NCI-H2196 (cell line): ENCODE data around the gene LST1.
A peak's percentile ranks its signal among the peaks of the same experiment; 100 is the strongest.
"Not testable (repeated sequence)": the region's sequence is repeated elsewhere in the genome, so short reads cannot be mapped to it uniquely, and the experiment has no call there.

Experiments used
- DNase-seq: peaks from one replicate; lab custom pipeline; 2025; ENCODE audit not compliant: unreplicated experiment; lab: John Stamatoyannopoulos, UW

Gene LST1

DNA sequence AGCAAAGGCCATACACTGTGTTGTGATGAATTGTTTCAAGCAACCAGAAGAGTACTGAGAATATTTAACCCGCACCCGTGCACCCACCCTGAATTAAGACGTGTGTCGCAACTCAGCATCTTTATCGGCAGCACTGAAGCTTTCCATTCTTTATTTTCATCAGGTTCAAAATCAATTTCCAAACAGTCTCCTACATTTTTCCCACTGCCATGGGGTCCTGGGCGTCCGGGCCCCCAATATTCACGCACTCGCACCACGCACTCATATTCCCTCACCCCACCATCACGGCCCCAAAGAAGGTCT lies 5.7 kb upstream of the LST1 start:
- DNase-seq, result no peak

DNA sequence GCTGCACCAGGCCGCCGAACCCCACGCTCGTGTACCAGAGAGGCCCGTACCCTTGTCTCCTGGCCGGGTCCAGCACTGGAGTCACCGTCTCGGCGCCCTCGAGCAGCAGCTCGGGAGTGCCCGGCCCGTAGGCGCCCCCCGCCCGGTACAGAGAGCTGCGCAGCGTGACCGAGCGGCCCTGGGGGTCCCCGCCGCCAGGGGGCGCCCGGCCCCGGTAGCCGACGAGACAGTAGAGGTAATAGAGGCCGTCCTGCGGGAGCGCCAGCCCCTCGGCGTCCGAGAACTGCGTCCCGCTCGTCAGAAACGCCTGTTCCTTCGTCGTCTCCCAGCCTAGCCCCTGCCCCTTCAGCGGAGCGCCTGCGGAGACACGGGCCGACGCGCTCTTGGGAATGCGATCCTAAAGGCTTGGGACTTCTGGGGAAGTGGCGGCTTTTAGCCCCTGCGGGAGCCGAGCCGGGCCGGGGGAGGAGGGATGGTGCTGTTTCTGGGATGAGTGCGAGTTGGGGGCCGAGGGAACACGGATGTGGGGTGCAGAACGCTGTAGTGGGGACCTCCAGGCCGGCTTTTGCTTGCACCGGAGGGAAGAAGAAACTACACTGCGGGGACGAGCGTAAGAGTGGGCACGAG lies 5.2 kb upstream of the LST1 start:
- DNase-seq, result peak; percentile 82

DNA sequence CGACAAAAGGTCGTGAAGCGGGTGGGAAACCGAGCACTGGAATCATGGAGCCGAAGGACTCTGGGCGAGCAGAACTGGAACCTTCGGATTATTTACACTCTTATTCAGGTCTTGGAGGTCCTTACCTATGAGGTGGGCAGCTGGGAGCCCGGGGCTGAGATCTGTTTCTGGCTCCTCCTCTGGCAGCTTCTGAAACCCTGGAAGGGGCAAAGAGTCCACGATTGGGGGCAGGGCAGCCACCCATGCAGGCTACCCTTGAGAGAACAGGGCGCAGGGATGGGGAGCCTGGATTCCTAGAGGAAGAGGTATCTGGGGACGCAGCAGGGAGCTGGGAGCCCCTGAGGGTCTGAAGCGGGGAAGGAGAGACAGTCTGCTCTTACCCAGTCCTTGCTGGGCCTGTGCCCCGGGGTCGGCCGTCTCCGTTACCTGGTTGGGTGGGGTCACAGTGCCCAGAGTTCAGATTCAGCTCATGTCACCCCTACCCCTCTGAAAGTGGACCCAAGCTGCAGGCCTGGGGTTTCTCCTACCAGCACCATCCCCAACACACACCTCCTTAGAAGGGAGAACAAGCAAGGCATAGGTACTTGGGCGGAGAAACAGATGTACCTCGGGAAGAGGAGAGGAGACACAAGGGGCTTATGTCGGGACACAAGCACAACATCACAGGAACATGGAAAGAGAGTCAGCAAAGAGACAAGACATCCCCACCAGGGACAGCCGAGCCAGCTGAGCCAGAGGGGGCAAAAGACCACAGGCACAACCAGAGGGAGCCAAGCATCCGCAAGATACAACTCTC lies 4.4 kb upstream of the LST1 start:
- no peak for DNase-seq

DNA sequence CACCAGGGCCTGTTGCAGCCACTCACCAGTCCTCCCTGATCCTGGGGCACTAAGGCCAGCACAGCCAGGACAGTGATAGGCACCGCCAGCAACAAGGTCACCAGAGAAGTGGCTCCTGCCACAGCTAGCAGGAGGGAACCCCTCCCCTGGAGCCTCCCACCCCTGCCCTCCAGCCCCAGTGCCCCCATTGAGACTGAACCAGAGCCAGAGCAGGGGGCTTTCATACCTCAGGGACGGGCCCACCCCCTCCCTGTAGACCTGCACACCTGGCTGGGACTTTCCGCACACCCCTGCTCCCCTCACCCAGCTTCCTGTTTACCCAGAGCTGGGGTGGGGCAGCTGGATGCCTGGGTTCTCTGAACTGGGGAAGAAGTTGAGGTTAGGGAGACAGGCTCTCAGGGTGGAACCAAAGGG lies 3.8 kb upstream of the LST1 start, which contains the start of gene LTB:
Gene LTB, minus strand, starts transcription at position 195 of the 414 bp plus-strand sequence. Its CDS starts 7 bp downstream, at position 188.
- DNase-seq, result no peak

DNA sequence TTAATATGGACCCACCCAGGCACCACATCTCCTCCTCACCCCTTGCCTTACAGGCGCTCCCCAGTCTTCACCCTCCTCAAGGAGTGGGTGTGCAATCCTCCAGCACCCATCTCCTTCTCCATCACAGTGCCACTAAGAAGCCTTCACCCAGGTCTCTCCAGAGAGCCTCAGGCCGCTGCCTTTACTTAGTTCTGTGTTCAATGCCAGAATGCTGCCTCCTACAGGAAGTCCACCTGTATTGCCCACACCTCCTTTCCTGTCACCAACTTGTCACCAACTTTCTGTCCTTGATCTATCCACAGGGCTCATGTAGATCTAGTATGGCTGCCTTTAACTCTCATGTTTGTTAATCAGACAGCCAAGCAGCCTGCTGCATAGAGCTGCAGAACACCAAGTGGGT lies 586 bp upstream of the LST1 start:
- no peak for DNase-seq

DNA sequence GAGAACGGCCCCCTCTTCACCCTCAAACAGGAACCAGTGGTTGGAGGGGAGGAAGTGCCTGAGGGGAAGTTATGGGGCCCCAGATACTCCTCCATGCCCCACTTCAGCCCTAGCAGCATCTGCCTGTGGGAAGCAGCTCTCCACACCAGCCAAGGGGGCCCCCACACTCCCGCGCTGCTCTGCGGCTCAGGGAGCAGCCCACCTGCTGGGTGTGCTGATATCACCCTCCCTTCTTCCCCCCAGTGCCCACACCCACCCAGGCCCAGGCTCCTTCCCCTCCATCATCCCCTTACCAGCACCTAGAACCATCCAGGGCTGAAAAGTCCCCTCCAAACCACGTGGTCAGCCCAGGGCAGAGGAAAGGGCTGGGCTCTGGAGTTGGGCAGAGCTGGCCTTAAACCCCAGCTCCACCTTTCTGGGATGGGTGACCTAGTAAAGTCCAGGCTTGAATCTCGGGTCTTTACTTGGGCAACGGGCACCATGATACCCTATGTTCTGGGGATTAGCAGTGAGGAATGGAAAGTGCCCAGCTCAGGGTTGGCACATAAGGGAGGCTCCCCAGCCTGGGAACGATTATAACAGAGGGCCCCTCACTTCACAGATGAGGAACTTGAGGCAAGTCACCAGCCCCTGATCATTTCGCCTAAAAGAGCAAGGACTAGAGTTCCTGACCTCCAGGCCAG lies 663 bp downstream of the LST1 start:
- no peak for DNase-seq

DNA sequence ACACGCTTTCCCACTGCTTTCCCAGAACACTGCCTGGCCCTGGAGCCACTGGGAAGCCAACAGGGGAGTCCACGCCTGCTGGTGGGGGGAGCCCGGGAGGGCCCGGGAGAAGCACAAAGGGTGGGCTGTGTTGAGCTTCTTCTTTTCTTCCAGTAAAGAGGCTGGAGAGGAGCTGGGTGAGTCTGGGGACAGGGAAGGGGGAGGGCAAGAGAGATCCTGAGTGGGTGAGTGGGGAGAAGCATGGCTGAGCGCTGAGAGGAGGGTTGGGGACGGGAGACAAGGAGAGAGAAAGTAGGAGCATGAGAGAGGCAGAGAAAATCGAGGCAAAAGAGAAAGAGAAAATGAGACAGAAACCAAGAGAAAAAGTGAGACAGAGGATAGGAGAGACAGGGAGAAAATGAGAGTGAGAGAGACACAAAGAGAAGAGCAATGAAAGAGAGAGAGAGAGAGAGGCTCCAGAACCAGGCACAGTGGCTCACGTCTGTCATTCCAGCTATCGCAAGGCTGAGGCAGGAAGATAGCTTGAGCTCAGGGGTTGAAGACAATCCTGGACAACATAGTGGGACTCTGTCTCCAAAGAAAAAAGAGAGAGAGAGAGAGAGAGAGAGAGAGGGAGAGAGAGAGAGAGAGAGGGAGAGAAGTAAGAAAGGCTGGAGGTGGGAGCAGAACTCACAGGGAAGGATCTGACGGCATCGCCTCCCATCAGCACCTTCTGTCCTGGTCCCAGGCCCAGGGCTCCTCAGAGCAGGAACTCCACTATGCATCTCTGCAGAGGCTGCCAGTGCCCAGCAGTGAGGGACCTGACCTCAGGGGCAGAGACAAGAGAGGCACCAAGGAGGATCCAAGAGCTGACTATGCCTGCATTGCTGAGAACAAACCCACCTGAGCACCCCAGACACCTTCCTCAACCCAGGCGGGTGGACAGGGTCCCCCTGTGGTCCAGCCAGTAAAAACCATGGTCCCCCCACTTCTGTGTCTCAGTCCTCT lies 2.0 kb downstream of the LST1 start:
- DNase-seq, result no peak

DNA sequence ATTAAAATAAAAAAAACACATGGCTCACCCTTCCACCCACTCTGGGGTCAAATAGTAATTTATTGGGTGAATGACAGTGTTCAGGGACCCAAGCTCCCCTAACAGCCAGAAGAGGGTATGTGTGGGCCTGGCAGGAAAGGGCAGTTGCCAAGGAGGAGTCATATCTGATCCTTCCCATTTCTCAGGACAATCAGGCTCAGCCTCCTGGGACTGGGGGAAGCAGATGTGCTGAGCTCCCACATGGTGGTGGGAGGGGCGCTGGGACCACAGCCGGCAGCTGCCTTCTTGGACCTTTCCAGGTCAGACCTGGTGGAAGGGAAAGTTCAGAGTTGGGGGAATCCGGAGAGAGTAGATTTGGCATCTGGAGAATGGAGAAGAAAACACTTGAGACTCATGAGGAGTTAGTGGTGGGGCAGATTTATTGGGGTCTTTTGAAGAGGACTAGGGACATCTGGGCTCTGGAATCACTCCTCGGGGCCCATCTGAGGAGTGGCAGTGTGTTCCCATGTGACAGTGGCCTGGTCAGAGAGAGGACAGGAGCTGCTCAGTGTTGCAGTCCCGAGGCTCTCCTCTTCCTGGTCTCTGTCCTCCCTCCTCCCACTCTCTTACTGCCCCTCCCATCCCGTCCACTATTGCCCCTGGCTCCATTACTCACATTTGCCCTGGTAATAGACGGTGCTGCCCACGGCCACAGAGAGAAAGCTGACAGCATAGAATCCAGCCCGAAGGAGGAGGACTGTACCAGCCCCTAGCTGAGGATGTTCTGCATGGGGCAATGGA lies 3.0 kb downstream of the LST1 start:
- DNase-seq, result no peak

DNA sequence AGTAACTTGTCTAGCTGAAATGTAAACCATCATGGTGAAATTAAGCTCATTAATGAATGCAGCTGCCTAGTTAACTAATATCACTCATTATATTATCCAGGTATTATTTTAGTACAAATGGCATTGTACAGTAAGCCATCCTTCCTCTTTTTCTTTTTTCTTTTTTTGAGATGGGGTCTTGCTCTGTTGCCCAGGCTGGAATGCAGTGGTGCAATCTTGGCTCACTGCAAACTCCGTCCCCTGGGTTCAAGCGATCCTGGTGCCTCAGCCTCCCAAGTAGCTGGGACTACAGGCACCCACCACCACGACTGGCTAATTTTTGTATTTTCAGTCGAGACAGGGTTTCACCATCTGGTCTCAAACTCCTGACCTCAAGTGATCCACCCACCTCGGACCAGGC lies 4.6 kb downstream of the LST1 start:
- DNase-seq, result not testable (repeated sequence)

DNA sequence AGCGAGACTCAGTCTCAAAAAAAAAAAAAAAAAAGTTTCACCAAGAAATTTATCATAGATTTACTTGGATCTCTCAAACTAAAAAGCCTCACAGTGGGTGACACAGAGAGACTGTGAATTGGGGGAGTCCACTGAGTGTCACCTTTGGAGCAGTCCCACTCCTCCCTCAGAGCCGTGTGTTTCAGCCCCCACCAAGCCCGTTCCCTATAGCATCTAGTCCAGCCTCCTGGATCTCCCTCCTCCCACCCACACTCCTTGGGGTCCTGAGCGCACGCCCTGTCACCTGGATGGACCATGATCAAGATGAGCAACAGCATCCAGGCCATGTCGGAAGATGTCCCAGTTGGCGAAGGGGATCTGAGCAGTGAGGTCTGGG lies 6.3 kb downstream of the LST1 start:
- DNase-seq, result no peak

DNA sequence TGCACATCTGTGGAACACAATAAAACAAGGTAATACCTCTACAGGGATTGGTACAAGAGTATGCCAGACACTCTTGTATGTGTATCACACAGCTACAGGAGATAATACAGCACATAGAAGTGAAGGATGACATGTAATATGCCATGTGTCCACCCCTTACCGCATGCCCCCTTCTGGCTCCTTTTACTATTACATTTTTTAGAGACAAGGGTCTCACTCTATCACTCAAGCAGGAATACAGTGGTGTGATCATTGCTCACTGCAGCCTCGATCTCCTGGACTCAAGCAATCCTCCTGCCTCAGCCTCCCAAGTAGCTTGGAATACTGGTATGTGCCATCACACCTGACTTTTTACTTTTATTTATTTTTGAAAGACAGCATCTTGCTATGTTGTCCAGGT lies 10.9 kb downstream of the LST1 start:
- DNase-seq, result no peak

DNA sequence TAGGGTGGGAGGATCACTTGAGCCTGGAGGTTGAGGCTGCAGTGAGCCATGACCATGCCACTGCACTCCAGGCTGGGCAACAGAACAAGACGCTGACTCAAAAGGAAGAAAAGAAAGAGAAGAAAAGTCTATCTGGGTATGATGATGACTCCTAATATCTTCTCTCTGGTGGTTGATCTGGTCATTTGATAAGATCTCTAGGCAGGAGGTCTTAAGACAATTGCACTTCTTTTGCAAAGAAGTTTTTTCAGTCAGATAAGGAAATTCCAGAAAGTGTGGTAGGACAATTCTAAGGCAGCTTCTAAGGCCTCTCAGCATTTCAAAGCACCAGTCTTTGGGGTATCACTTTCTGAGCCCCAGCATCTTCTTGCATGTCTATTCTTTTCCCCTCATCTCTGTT lies 21.2 kb downstream of the LST1 start:
- DNase-seq, result no peak

DNA sequence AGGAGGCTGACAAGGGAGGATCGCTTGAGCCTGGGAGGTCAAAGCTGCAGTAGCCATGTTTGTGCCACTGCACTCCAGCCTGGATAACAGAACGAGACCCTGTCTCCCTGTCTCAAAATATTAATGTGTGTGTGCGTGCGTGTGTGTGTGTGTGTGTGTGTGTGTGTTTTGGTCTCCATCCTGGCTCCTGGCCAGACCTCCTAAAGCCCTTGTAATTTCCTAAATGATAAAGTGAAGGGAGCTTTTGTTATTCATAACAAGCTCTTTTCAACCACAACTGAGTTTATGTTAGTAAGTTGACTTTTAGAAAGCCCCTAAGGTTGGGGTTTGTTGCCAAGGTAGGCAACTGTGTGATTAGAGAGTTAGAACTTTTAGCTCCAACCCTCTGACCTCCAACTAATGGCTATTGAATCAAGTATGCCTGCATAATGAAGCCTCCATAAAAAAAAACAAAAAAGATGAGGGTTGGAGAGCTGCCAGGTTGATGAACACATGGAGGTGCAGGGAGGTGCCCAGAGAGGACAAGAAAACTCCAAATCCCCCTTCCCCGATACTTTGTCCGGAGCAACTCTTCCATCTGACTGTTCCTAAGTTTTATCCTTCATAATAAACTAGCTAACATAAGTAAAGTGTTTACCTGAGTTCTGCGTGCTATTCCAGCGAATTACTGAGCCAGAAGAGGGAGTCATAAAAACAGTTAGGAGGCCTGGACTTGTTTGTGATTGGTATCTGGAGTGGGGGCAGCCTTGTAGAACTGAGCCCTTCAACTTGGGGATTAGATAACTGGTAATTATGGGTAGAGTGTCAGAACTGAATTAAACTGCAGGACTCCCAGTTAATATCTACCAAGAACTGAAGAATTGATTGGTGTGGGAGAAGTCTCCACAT lies 23.7 kb downstream of the LST1 start:
- DNase-seq, result no peak

DNA sequence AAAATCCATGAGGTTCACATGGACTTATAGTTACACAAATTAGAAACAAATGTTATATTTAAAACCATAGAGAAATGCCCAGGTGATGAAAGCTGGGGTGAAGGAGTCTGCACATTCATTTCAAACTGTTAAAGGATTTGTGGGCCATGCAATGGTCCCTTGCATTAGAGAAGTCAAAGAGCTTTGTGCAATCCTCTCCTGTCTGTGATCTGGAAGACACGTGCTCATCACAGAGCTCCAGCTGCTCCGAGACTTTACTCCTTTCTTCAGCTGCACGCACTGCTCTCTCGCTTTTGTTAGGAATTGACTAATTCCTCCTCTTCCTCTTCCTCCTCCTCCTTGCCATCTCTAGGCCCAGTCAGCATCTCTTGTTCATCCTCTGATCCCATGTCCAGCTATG lies 24.9 kb downstream of the LST1 start:
- no peak for DNase-seq

DNA sequence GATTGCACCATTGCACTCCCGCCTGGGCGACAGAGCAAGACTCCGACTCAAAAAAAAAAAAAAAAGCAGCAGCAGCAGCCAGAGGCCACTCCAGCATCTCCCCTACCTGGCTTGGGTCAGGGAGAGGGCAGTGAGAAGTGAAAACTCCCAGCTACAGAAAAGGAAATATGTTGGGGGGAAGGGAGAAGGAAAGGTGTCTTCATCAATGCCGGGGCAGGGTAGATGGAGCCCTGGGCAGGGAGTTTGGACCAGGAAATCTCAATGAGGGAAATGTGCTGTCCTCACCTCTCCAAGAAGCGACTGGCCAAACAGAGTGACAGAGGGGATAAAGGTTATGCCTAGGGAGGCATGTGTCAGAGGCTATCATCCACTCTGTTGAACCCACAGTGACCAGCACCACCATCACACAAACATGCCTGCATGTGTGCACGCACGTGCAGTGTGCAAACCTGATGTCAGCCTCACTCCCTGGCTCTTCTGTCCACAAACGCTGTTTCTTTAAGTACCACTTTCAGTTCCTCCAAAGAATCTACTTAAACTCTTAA lies 28.1 kb downstream of the LST1 start:
- no peak for DNase-seq

DNA sequence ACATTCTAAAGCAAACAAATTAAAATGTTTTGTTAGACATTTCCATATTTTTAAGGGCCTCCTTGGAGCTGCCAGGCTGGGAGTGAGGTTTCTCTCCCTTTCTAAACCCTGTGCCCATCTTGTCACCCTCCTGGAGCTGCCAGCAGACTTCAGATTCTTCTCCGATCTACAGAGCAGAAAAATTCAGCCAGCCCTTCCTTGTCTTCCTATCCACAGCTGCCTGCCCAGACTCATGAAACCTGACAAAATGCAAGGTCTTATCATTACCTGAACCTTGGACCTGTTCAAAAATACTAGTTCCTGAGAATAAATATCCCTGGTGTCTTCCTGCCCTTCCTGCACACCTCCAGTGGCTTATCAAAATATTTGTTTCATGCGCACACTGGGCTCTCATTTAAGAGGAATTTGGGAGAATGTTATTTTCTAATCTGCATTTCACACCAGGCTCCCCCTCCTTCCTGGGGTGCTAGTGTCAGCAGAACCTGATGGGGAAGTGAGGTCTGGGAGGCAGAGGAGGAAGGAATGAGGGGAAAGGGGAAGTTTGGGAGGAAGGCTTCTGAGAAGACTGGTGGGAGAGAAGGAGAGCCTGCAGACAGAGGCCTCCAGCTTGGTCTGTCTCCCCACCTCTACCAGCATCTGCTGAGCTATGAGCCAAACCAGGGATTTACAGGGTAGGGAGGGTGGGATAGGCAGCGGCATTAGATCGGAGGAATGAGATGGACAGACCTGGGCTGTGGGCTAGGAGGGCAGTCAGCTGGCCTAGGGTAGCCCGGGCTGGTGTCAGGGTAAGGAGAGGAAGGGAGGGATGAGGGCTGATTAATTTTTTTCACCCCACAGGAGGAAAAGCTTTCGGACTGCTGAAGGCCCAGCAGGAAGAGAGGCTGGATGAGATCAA lies 28.9 kb downstream of the LST1 start, which contains the start of gene AIF1:
Gene AIF1, plus strand, starts transcription at position 551 of the 895 bp plus-strand sequence. Its CDS starts 96 bp downstream, at position 647.
- DNase-seq, result no peak

DNA sequence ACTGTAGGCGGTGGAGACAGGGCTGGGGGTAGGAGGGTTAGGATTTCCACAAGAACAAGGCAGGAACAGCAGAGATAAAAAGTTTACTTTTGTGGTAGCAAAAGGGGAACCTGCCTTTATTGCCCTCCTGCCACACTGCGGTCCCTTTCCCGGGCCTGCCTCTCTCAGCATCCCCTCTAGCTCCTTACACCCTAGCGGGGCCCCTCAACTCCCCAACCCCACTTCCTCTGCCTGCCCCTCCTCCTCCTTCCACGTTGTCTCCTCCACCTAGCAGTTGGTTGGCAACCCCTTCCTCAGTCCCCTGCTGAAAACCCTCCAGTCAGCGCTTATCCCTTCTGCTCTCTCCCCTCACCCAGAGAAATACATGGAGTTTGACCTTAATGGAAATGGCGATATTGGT lies 29.7 kb downstream of the LST1 start:
- DNase-seq, result no peak

DNA sequence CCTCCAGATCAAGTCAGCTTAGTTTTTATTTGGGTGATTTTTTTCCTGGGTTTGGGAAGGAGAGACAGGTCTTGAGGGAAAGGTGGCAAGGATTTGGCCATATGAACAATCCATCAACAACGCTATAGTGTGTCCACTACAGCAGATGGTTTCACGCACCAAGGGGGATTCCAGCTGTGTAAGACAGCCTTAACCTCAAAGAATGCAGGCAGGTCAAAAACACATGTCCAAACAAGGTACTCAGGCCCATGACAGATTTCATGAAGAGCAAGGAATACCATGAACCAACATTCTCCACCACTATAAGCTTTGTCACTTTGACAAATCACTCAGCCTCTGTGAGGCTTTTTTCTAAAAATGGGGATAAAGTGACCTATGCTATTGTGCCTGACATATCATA lies 30.9 kb downstream of the LST1 start:
- DNase-seq, result no peak
